ENCODE measurements around the gene LY86.

- no peak for TF ChIP-seq EZH2 (IDR thresholded peaks at IDR 0.05; ENCODE audit: borderline replicate concordance, insufficient read depth, low read length, poor library complexity, severe bottlenecking)
- no peak for TF ChIP-seq CTCF (IDR thresholded peaks at IDR 0.05; ENCODE audit: poor library complexity, severe bottlenecking)
Observed at GRCh38 chr6:6689400-6690143, 101.1 kb downstream of the LY86 start.

All from neural cell (in vitro differentiated cells).